Measurements from ENCODE around the gene GBP3. TPM values are rescaled to one million over a fixed set of nuclear protein-coding genes. Genes with fewer than 3 reads are reported as not detected.

The GBP3 gene
- total and polyA plus RNA-seq, 10 of the 15 experiments (the other 5 are each of a cell fraction or from before 2014, with no cell fraction given), result 0.21 to 3.1 (median 1.7) TPM

GRCh38 chr1:88979749-88980116, 42.9 kb downstream of the GBP3 start:
- CTCF ChIA-PET, result no interaction called here

More at GRCh38 chr1:88979749-88980116, 42.9 kb downstream of the GBP3 start:
- Histone ChIP-seq H3K27me3 (replicated peaks in 1 of 2; ENCODE audit: control insufficient read depth in 2 of 2, insufficient read depth in 2 of 2, low read length in 1 of 2) (no peaks in the 10 kb centered on the region), H3K4me1 (ENCODE audit: control insufficient read depth, insufficient read depth, low read length) (peaks cover 2% of the 10 kb centered on the region; the same call in 1 of the 2 replicates), H4K20me1 (ENCODE audit: control insufficient read depth, insufficient read depth) (no peaks in the 10 kb centered on the region), H3K27ac (ENCODE audit: control insufficient read depth, insufficient read depth) (no peak overlapping the region), H3K9ac (ENCODE audit: control insufficient read depth, insufficient read depth, low read length) (no peak overlapping the region), H3K36me3 (ENCODE audit: control insufficient read depth in 2 of 2, insufficient read depth in 2 of 2, low read length in 1 of 2) (peaks cover 0 to 6% of the 10 kb centered on the region in 2 experiments; a peak in 1 of 4 replicates), H3K4me2 (ENCODE audit: control insufficient read depth, insufficient read depth) (no peak overlapping the region), H3K79me2 (ENCODE audit: control insufficient read depth, insufficient read depth, low read length) (peaks cover 24% of the 10 kb centered on the region), H2AFZ (ENCODE audit: control insufficient read depth, low read depth, low read length) (no peak overlapping the region), H3K9me3 (replicated peaks; ENCODE audit: control insufficient read depth, insufficient read depth, low read length) (peaks cover 1% of the 10 kb centered on the region; the same call in 2 of the 3 replicates), H3K4me3 (no peak overlapping the region)
- ChIA-PET POLR2A (no interaction called here), RAD21 (ENCODE audit: unreplicated experiment) (no interaction called here), SMC1A (ENCODE audit: uncharacterized antibody, unreplicated experiment) (interaction anchor here (0.6 to 1.1 kb wide), 2 partner anchors 314 to 378 kb away, joined by 3 read pairs; no protein-coding TSS in a partner anchor)
- DNase-seq (ENCODE audit: low read depth, low spot score) (no peak), ATAC-seq (no peak), FAIRE-seq (no peak)
- intact Hi-C loops (cut with micrococcal nuclease; ENCODE audit: unreplicated experiment) (no loop called here), in situ Hi-C loops (cut with MboI) (no loop called here)
- TF ChIP-seq PKNOX1 (IDR thresholded peaks at IDR 0.05) (no peak), SIX5 (IDR thresholded peaks at IDR 0.05; ENCODE audit: low read depth, low read length, severe bottlenecking) (no peak), NR2F1 (conservative IDR thresholded peaks at IDR 0.05) (no peak), SMC3 (IDR thresholded peaks at IDR 0.05; ENCODE audit: borderline replicate concordance, low read length) (no peak), POLR2AphosphoS2 (IDR thresholded peaks at IDR 0.05; ENCODE audit: low read depth, low read length) (no peak), CBX5 (IDR thresholded peaks at IDR 0.05; ENCODE audit: low read depth) (no peak), MEF2B (IDR thresholded peaks at IDR 0.05; ENCODE audit: partially characterized antibody, poor library complexity, severe bottlenecking) (no peak), SMAD5 (IDR thresholded peaks at IDR 0.05; ENCODE audit: low read depth) (no peak), IKZF2 (IDR thresholded peaks at IDR 0.05) (no peak), RELA (IDR thresholded peaks at IDR 0.05; ENCODE audit: borderline replicate concordance, partially characterized antibody) (no peak), EZH2 (IDR thresholded peaks at IDR 0.05; ENCODE audit: borderline replicate concordance, control insufficient read depth, low read depth, low read length) (no peak), ETV6 (conservative IDR thresholded peaks at IDR 0.05 in 1 of 2, IDR thresholded peaks at IDR 0.05 in 1 of 2; ENCODE audit: borderline replicate concordance in 1 of 2, low read depth in 1 of 2) (no peak), ZBTB33 (IDR thresholded peaks at IDR 0.05) (no peak), FOXM1 (IDR thresholded peaks at IDR 0.05; ENCODE audit: low read depth, low read length) (no peak)
- no TSS peak for BruUV-seq (replicated peaks)
